Testis (tissue), 3 donors: ENCODE data around the gene HMGN4. TPM values are rescaled to one million over a fixed set of nuclear protein-coding genes. Genes with fewer than 3 reads are reported as not detected.
A peak's percentile ranks its signal among the peaks of the same experiment; 100 is the strongest.

Experiments used
- DNase-seq: peaks from one replicate; pipeline ENCODE4 v3.0.0-alpha.2; 2019
- H3K27ac ChIP-seq, 2 donors: fragments of 200-600 bp; sonication (generic); one replicate each; pipeline ENCODE4 v1.5.1; 2019
- H3K27me3 ChIP-seq: fragments of 200-600 bp; sonication (generic); one replicate; pipeline ENCODE4 v1.5.1; 2019
- H3K36me3 ChIP-seq: fragments of 200-600 bp; sonication (generic); one replicate; pipeline ENCODE4 v1.5.1; 2017; ENCODE audit warnings: low read depth; ENCODE audit errors: missing control alignments
- H3K4me1 ChIP-seq: fragments of 200-600 bp; sonication (generic); one replicate; pipeline ENCODE4 v1.5.1; 2019
- H3K4me3 ChIP-seq, 2 donors: fragments of 200-600 bp; sonication (generic); one replicate each; pipeline ENCODE4 v1.5.1; 2017 to 2019
- H3K9me3 ChIP-seq: fragments of 200-600 bp; sonication (generic); one replicate; pipeline ENCODE4 v1.5.1; 2017
- CTCF ChIP-seq, 3 experiments: fragments of 450-650 bp in 2 of 3; fragments of 200-600 bp in 1 of 3; sonication (generic) in 1 of 3; IDR thresholded peaks; one replicate each; pipeline ENCODE4 v1.5.1; 2016 to 2019; ENCODE audit warnings: antibody characterized with exemption in 3 of 3, mild to moderate bottlenecking in 2 of 3, moderate library complexity in 1 of 3
- POLR2A ChIP-seq: fragments of 450-650 bp; IDR thresholded peaks from one replicate; pipeline ENCODE4 v1.6.1; 2017; ENCODE audit warnings: antibody characterized with exemption, mild to moderate bottlenecking, moderate library complexity
- WGBS, 2 donors: methylation state at CpG; one replicate each; pipeline ENCODE4 v1.1.5; 2018; 5-methylcytosine and 5-hydroxymethylcytosine counted together
- intact Hi-C: fragments of 100-400 bp; cut with DNase I; formaldehyde crosslinking; loops from one replicate; pipeline ENCODE4 v1.15.1; 2023; ENCODE audit warnings: low total_unique reads
- polyA plus RNA-seq: library from polyadenylated mRNA; stranded (reverse); fragments of 350-450 nt; fragmentation: Illumina TruSeq; extraction: RNeasy Lipid Tissue Mini Kit (QIAGEN cat#74804); gene quantifications from one replicate; pipeline ENCODE4 v1.2.3, GENCODE V29; 2014; ENCODE audit warnings: low read depth, low replicate concordance; ENCODE audit not compliant: insufficient read depth
- total RNA-seq, 2 donors: library from RNA; depleted of rRNA; stranded (reverse); fragments of >200 nt; gene quantifications; one replicate each; pipeline ENCODE4 v1.2.3, GENCODE V29; 2016

Gene HMGN4
- total and polyA plus RNA-seq, 3 donors from 2014 or later = 69.4 to 74.8 (median 72.2) TPM

GRCh38 chr6:26534681-26535465 is 3.3 kb upstream of the HMGN4 start:
- H3K4me1 ChIP-seq = peaks cover 22% of the 10 kb centered on the region
- intact Hi-C loops = no loop called here
- no peak overlapping the region for H3K27ac ChIP-seq
- WGBS, 2 donors = 60 to 61% methylated on average over 6 of the region's 6 CpGs
- no peaks in the 10 kb centered on the region for H3K9me3 ChIP-seq
- no peak overlapping the region for H3K4me3 ChIP-seq
- H3K27me3 ChIP-seq = no peaks in the 10 kb centered on the region
- TF ChIP-seq CTCF (IDR thresholded peaks at IDR 0.05) (no peak), POLR2A (no peak)
- no peak for DNase-seq
- no peaks in the 10 kb centered on the region for H3K36me3 ChIP-seq

GRCh38 chr6:26536571-26537159 is 1.5 kb upstream of the HMGN4 start:
- Histone ChIP-seq H3K9me3 (no peaks in the 10 kb centered on the region), H3K4me3 (peak overlapping the region; percentile 71 to 89), H3K4me1 (peaks cover 30% of the 10 kb centered on the region), H3K36me3 (no peaks in the 10 kb centered on the region), H3K27me3 (no peaks in the 10 kb centered on the region), H3K27ac (peak overlapping the region; percentile 92 to 96)
- intact Hi-C loops = no loop called here
- TF ChIP-seq POLR2A = no peak
- no peak for TF ChIP-seq CTCF (IDR thresholded peaks at IDR 0.05)
- DNase-seq = peak; percentile 57
- WGBS, 2 donors = 2 to 3% methylated on average over 12 of the region's 12 CpGs

- no peaks in the 10 kb centered on the region for H3K9me3 ChIP-seq
- peak overlapping the region; percentile 92 to 96 for H3K27ac ChIP-seq
- DNase-seq = peak; percentile 94
- intact Hi-C loops = no loop called here
- WGBS, 2 donors = 0 to 1% methylated on average over 35 to 37 of the region's 37 CpGs
- TF ChIP-seq CTCF (IDR thresholded peaks at IDR 0.05) (no peak), POLR2A (no peak)
- peak overlapping the region; percentile 71 to 89 for H3K4me3 ChIP-seq
- peaks cover 30% of the 10 kb centered on the region for H3K4me1 ChIP-seq
- H3K27me3 ChIP-seq = no peaks in the 10 kb centered on the region
- no peaks in the 10 kb centered on the region for H3K36me3 ChIP-seq
Observed at GRCh38 chr6:26537160-26537845, 863 bp upstream of the HMGN4 start.

- Histone ChIP-seq H3K4me3 (peak overlapping the region; percentile 71 to 89), H3K36me3 (no peaks in the 10 kb centered on the region), H3K9me3 (no peaks in the 10 kb centered on the region), H3K27ac (peak overlapping the region; percentile 92 to 96), H3K27me3 (no peaks in the 10 kb centered on the region), H3K4me1 (peaks cover 27% of the 10 kb centered on the region)
- TF ChIP-seq CTCF (IDR thresholded peaks at IDR 0.05) (no peak), POLR2A (no peak)
- intact Hi-C loops = no loop called here
- WGBS, 2 donors = 0 to 1% methylated on average over 10 to 15 of the region's 15 CpGs
- DNase-seq = no peak
Observed at GRCh38 chr6:26538572-26538902, 371 bp downstream of the HMGN4 start.
